Measurements from ENCODE around the gene ARFGAP1.

Gene ARFGAP1

DNA sequence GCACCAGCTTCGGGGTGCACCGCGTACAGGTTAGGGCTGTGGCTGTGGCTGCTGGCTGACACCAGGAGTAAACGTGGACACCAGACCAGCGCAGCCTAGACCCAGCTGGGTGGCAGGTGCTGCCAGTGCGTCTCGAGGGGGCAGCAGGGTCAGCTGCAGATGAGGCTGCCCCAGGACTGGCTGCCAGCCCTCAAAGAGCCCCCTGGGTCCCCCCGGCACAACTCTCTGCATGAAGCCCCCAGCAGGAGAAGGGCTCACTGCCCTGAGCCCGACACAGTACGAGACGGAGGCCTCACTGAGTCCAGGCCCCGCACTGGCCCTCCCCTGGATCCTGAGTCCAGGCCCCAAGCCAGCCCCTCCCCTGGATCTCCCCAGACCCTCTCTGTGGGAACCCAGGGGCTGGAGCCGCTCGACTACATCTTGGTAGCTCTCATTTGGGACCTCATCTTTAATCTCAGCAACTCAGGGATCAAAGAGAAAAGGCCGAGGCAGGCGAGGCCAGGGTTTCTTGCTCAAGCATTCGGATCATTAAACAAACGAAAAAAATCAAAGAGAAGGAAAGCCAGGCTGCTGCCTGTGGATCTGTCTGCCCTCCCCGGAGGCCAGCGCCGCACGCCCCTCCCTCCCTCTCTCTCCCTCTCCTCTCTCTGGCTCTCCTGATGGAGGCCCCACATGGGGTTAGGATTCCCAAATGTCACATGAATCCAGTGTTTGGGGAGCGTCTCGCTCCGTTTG, 11.4 kb upstream of the ARFGAP1 start:
- no peak for DNase-seq (ENCODE audit: low spot score)

DNA sequence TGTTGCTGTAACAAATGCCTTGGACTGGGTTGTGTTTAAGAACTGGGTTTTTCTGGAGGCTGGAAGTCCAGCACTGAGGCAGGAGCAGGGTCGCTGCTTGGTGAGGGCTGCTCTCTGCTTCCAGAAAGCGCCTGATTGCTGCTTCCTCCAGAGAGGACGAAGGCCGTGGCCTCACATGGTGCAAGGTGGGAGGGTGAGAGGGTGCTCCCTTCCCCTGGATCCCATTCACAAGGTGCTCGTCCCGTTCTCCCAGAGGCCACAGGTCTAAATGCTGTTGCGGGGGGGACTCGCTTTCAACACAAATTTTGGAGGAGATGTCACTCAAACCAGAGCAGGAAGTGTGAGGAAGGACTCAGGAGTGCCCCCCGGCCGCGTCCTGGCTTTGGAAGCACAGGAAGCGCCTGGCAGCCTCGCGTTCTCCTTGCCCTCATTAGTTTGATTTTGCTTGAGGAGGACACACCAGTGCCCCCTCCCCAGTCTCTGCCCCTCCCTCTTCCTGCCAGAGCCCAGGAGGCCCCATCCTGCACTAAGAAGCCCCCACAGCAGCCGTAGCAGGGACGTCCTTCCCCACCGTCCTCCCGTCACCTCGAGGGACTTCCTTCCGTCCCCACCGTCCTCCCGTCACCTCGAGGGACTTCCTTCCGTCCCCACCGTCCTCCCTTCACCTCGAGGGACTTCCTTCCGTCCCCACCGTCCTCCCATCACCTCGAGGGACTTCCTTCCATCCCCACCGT, 10.7 kb upstream of the ARFGAP1 start:
- DNase-seq (ENCODE audit: low spot score), result no peak

DNA sequence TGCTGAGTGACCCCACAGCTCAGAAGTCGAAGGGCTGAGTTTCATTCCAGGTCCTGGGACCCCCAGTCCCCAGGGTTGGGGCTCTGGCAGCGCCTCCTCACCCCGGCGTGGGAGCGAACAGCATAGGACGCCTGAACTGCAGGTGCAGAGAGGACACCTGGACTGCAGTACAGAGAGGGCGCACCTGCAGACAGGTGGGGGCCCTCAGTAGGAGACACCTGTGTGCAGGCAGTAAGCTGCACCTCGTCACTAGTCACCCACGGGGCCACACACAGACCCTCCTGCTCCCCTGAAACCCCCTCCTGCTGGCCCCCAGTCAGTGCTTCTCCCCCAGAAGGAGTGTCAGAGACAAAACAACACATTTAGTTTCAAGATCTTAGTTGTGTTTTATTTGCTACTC, 9.8 kb upstream of the ARFGAP1 start:
- no peak for DNase-seq (ENCODE audit: low spot score)

DNA sequence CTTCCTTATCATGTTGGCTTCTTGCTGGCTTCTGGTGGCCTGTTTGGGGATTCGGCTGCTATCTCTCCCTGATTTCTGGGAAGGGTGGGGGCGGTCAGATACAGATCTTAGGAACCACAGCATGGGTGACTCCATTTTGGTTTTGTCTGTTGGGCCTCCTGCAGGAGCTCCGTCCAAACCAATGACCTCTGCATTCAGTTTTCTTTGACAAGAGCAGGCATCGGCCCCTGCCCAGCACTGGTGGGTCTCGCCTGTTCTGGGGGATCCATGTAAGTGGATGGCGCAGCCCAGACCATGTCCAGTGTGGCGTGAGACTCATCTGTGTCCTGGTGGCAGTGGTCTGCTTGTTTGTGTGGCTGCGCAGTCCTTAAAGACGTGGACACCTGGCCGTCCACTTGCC, 8.6 kb upstream of the ARFGAP1 start:
- DNase-seq (ENCODE audit: low spot score), result no peak

DNA sequence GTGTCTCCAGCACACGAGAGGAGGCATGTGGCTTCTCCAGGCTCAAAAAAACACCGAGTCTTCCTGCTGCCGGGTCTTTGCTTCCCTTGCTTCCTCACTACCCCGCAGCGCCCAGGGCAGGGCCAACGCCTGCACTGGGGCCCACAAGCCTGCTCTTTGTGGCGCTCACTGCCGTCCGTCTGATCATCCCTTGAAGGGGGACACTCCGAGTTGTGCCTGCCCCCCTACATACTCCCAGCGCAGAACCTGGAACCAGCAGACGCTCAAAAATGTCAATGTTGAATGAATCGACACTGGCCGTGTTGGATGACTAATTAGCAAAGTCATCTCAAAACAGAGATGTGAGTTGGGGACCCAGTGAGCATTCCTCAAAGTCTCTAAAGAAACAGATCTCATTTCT, 8.1 kb upstream of the ARFGAP1 start:
- no peak for DNase-seq (ENCODE audit: low spot score)

DNA sequence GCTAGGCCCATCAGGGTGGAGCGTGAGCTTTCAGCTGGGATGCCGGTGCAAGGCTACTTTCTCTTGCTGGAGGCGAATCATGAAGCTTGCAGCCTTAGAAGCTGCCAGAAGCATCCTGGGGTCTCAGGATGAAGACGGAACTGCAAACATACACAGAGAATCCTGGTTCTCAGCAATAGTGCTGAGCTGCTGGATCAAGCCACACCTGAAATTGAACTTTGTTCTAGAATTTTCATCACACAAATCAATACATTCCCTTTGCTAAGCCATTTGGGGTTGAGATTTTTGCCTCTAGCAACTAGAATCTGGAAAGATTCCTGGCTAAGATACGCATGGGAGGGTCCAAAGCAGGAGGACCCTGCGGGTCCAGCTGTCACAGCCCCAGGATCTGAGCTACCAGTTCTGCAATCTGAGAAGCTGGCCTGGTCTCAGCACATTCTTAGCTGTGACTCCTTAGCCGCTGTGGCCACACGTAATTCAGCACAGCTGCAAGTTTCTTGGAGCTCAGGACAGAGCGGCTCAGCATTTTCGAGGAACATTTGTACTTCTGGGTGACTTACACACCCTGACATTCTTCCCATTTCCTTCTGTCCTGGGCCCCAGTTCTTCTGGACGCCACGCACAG, 6.6 kb upstream of the ARFGAP1 start:
- DNase-seq (ENCODE audit: low spot score), result peak; percentile 82

DNA sequence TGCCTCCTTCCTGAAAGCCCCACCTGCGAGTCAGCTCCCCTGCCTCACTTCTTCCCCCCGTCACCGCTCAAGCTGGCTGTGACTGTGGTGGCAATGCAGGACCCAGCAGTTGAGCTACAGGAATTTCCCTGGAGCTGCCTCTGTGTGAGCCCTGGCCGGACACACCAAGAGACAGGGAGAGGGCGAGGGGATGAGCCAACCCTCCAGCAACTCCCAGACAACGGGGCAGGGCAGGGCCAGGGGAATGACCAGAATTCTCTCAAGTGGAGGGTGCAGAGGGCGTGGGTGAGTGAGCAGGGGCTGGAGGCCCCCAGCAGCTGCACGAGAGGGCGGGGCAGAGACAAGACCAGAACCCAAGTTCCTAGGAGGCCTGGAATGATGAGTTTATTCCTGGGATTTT, 4.9 kb upstream of the ARFGAP1 start:
- DNase-seq (ENCODE audit: low spot score), result no peak

DNA sequence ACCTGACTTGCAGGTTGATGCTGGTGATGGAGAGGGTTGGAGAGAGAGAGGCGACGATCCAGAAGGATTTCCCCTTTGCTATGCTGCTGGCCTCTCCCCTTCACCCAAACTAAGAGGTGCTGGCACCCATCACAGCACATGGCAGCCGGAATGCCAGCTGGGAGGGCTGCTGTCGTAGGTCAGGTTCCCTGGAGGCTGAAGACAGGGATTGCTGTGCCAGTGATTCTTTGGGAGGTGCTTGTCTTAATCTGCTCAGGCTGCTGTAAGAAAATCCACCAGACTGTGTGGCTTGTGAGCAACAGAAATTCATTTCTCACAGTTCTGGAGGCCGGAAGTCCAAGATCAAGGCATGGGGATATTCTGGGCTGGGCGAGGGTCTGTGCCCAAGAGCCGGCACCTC, 4.4 kb upstream of the ARFGAP1 start:
- no peak for DNase-seq (ENCODE audit: low spot score)

DNA sequence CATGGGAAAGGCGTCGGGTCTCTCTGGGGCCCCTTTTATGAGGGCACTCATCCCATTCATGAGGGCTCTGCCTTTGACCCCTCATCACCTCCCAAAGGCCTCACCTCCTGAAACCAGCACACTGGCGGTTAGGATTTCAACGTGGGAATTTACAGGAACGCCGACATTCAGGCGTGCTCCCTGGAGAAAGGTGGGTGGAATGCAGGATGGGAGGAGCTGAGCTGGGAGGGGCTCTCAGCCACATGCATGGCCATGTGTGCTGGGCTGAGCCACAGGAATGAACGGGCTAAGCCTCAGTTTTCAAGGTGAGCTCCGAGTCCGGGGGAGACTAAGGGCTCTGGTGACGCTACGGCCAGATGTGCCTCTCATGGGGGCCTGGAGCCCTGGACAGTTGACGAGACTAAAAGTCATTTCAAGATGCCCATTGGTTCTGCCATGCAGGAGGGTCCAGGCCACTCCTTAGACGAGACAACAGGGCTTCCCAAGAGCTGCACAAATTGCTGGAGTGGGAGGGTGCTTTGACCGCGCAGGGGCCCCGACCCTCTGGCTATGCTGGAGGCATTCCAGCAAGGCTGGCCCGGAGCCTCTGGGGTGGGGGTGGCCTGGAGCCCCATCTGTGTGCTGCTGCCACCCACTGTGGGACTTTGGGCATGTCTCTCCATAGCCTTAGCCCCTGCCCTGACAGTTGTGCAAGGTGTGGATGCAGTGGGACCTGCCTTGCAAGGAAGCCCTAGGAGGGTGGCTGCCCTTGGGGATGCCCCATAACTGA, 3.8 kb upstream of the ARFGAP1 start:
- no peak for DNase-seq (ENCODE audit: low spot score)

DNA sequence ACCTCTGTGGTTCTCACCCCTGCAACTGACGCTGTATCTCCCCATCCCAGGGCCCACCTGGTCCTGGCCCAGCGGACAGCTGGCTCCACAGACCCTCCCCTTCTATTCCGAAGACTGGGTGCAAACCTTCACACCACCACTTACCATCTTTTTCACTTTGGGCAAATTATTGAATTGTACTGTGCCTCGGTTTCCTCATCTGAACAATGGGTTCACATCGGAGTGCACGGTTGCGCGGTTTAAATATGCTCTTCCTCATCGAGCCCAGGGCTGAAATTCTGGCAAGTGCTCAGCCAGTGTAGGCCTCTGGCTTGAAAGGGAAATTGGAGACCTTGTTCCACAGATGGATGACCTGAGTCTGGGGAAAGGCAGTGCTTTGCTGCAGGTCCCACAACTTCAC, 2.9 kb upstream of the ARFGAP1 start:
- no peak for DNase-seq (ENCODE audit: low spot score)

DNA sequence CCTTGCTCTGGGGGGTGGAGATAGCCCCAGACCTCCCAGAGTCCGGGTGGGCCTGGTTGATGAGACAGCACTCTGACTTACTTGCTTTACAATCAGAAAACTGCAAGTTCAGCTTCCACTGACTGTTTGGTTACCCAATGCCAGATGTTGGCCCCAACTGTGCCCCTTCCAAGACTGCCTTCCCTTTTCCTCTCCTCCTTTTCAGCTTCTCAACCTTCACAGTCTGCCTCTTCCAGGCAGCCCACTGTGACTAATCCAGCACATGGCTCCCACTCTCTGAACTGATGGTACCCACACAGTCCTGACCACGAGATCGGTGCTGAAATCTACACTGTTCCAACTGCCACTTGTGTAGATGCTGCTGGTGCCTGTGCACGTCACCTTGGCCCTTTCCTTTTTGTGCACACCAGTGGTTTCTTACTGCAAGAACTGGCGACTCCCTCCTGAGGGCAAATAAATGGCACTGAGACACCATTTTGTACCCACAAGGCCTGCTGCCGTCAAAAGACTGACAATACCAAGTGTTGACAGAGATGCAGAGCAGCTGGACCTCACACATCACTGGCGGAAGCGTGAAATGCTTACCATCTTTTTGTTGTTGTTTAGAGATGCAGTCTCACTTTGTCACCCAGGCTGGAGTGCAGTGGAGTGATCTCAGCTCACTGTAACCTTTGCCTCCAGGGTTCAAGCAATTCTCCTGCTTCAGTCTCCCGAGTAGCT, 1.8 kb upstream of the ARFGAP1 start:
- no peak for DNase-seq (ENCODE audit: low spot score)

DNA sequence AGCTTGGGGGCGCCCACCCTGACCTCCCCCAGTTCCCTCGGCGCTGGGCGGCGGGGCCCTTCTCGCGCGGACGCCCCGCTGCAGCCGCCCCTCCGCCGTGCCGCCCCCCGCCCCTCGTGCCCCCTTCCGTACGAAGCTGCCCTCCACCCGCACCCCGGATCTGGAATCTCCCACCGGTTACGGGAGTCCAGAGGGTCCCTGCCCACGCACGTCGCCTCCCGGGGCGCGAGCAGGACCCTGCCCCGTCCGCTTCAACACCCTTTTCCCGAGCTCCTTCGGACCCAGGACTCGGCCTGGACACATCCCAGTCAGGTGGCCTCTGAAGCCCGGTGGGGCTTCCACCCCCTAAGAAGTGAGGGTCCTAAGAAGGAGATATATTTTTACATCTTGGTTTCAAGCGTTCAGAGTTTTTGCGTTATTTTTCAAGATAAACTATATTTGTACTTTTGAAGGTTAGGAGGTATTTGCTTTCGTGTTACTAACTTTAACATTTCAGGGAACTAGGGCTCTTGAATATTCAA, 506 bp downstream of the ARFGAP1 start:
- DNase-seq (ENCODE audit: low spot score), result no peak

DNA sequence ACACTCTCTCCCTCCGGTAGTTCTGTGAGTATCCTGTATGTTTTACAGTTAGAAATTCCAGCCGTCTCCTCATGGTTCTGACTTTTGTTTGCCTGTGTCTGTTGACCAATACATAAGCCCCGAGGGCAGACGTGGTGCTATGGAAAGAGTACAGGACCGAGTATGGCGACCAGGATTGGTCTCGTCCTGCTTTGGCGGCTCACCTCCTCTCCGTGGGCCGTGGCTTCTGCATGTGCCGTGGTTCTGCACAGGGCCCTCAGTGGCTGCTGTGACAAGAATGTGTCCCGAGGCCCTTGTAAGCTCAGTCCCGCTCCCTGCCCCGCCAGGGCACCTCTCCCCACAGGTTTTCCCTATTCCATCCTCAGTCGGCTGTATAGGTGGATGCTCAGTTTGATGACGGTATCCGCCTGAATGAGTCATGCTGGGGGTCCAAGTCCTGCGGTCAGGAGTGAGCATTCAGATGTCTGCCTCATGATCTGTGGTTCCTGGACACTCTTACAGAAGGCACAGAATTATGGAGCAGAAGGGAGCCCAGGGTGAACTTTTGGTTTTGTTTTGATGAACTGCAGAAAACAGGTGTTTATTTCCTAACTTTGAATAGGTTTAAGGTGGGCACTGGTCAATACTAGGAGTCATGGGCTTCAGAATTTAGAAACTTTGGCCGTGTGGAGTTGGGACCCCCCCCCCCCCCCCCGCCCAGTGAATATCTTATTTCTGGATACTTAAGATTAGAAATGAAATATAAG, 1.2 kb downstream of the ARFGAP1 start:
- peak; percentile 83 for DNase-seq (ENCODE audit: low spot score)

DNA sequence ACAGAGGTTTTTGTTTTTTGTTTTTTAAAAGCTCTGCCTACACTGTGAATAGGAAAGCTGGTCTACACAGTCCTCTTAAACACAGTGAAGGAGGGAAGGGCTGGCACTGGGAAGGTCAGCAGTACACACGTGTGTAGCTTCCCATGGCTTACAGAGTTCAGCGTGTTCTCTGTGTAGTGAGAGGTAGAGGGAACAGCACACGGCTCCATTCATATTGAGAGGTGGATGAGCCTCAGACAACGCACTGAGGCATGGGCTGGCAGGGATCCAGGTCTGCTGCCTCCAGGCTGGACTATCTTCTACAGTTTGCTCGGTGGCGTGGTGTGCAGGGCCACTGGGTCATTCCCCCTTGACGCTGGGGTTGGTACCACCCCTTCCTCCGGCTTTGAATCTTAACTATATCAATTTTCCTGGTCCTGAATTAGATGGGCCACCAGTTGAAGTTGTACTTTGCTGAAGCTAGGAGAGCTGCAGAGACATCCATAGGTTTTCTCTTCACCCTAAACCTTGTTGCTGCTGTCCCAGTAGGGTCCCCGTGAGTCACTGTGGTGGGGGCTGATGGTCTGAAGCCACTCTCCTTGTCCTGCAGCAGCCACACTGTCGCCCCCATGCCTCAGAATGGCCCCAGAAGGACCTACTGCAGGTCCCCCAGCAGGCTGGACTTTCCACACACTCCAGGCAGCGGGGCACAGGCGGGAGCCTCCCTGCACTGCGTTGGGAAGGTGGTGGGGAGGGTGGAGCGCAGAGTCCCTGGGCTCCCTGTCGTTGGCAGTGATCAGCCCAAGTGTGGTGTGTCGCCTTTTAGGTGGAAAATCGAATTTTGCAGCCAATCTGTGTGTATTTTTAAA, 2.0 kb downstream of the ARFGAP1 start:
- no peak for DNase-seq (ENCODE audit: low spot score)

DNA sequence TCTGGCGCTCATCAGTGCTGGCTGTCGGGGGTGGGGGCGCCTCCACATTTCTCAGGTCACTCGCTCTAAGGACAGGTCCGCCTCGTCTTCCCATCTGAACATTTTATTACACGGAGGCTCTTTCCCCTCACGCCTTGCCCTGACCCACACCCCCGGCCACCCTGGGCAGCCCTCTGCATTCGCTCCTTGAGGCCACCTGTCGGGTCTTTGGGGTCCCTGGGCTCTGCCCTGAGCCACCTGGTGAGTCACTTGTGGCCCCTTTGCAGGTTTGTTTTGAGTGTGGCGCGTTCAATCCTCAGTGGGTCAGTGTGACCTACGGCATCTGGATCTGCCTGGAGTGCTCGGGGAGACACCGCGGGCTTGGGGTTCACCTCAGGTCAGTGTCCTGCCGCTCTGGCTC, 3.2 kb downstream of the ARFGAP1 start:
- DNase-seq (ENCODE audit: low spot score), result no peak

DNA sequence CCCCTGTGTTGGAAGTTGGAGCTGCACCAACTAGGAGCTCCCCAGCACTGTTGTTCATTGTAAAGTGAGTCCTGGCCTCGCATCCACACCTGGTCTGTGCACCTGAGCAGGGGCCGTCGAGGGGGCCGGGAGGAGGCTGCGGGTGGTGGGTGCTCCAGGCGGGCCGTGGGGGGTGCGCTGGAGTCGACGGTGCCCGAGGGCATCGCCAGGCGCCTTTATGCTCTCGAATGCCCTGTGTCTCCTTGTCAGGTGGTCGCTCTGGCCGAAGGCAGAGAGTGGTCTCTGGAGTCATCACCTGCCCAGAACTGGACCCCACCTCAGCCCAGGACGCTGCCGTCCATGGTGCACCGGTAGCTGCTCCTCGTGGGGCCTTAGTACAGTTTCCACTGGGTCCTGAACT, 4.3 kb downstream of the ARFGAP1 start:
- DNase-seq (ENCODE audit: low spot score), result no peak

DNA sequence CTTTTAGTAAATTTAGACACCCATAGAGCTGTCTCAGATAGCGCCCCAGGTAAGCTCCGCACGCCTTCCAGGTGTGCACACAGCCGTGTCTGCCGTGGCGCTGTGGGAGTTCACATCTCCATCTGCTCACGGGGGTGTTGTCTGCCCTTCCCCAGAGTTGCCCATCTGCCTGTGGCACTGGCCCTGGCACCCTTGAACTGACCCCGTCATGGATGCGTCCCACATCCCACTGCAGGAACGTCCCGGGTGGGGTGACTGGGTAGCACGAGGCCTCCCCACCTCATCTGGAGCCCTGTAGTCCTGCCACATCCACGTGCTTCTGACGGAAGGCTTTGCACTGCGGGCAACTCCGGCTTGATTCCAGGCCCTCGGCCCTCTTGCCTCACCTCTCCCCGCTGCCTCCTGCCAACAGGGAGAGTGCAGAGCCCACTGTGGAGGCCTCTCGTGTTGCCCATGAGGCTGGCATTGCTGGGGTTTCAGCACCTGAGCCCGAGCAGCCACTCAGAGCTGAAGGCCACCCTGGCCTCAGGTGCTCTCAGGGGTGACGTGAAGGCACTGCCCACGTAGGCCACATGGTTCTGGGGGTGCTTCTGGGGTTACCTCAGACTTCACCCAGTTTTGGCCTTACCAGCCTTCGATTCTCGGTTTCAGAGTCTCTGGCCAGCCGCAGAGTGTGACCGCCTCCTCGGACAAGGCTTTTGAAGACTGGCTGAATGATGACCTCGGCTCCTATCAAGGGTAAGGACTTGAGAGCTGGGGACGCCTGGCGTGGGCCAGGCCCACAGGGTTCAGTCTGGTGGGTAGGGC, 5.1 kb downstream of the ARFGAP1 start:
- no peak for DNase-seq (ENCODE audit: low spot score)

DNA sequence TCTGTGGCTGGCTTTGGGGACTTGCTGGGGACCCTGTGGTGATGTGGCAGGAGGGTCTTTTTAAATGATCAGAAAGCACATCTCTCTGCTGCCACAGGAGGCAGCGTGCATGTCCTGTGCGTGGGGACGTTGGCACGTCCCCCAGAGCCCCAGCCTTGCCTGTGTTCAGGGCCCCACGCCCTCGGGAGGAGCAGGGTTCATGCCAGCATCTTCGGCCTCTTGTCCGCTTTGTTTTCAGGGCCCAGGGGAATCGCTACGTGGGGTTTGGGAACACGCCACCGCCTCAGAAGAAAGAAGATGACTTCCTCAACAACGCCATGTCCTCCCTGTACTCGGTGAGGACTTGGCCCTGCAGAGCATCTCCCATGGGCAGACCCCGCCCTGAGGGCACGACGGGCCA, 6.0 kb downstream of the ARFGAP1 start:
- no peak for DNase-seq (ENCODE audit: low spot score)

DNA sequence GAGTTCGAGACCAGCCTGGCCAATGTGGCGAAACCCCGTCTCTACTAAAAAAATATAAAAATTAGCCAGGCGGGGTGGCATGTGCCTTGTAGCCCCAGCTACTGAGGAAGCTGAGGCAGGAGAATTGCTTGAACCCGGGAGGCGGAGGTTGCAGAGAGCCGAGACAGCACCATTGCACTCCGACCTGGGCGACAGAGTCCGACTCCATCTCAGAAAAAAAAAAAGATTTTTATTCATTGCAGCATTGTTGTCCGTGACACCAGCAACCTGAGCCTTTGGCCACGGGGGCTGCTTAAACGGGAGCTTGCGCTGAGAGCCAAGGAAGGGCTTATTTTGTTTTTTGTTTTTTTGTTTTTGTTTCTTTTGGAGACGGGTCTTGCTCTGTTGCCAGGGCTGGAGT, 7.3 kb downstream of the ARFGAP1 start:
- DNase-seq (ENCODE audit: low spot score), result no peak

Data from AG08396 (cell line).